ENCODE measurements around the gene PIERCE2. TPM values are rescaled to one million over a fixed set of nuclear protein-coding genes. Genes with fewer than 3 reads are reported as not detected.

PIERCE2 gene
- total and polyA plus RNA-seq, 2 experiments from 2014 or later: 2.6 to 3.8 TPM

DNA sequence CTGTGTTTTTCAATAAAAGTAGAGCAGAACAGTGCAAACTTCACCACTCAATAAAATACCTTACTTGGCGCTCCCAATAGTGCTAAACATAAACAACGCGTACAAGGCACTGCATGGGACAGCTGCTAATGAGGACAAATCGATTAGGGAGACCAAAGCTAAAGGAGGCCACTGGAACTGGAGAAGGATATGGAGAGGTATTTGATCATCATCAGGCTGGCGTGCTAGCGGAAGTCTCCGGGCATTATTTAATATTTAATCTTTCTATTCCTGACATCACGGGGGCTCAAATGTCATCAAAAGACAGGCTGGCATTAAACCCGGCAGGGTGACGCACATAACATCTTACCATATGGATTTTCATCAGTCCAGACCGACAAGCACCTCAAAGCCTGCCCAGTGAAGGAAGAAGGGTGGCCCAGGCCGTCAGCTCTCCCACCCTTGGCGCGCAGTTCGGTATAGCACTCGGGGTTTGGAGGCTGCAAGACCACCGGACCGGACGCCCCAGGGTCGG, 740 bp upstream of the PIERCE2 start:
- H3K36me3 ChIP-seq (ENCODE audit: insufficient read depth): no peaks in the 10 kb centered on the region
- ATAC-seq (peak; percentile 2; the same call in 1 of the 3 replicates), DNase-seq (ENCODE audit: low spot score) (no peak)
- Mint-ChIP-seq H3K27me3 (ENCODE audit: insufficient read depth, low read depth, poor library complexity) (no peaks in the 10 kb centered on the region), H3K36me3 (ENCODE audit: low read depth) (no peaks in the 10 kb centered on the region), H3K4me1 (peaks cover 4% of the 10 kb centered on the region), H3K4me3 (peak overlapping the region; percentile 98), H3K27ac (peak overlapping the region; percentile 66), H3K9me3 (no peaks in the 10 kb centered on the region)
- TF ChIP-seq EZH2phosphoT487 (IDR thresholded peaks at IDR 0.05; ENCODE audit: unreplicated experiment) (no peak), CREB1 (CRISPR knock-in tag; IDR thresholded peaks at IDR 0.05; ENCODE audit: low read depth) (no peak), EZH2 (IDR thresholded peaks at IDR 0.05; ENCODE audit: low read depth, unreplicated experiment) (no peak), JUNB (IDR thresholded peaks at IDR 0.05; ENCODE audit: unreplicated experiment) (no peak), ZNF331 (CRISPR knock-in tag; IDR thresholded peaks at IDR 0.05; ENCODE audit: low read depth) (no peak), STAT1 (IDR thresholded peaks at IDR 0.05; ENCODE audit: unreplicated experiment) (no peak), POLR2AphosphoS5 (IDR thresholded peaks at IDR 0.05; ENCODE audit: low read depth) (no peak), NANOG (IDR thresholded peaks at IDR 0.05; ENCODE audit: borderline replicate concordance) (no peak), CTCF (conservative IDR thresholded peaks at IDR 0.05; ENCODE audit: low read depth in 2 of 2) (no peak), ZNF114 (CRISPR knock-in tag; IDR thresholded peaks at IDR 0.05) (no peak)
- TF ChIP-seq, protein P1, sequence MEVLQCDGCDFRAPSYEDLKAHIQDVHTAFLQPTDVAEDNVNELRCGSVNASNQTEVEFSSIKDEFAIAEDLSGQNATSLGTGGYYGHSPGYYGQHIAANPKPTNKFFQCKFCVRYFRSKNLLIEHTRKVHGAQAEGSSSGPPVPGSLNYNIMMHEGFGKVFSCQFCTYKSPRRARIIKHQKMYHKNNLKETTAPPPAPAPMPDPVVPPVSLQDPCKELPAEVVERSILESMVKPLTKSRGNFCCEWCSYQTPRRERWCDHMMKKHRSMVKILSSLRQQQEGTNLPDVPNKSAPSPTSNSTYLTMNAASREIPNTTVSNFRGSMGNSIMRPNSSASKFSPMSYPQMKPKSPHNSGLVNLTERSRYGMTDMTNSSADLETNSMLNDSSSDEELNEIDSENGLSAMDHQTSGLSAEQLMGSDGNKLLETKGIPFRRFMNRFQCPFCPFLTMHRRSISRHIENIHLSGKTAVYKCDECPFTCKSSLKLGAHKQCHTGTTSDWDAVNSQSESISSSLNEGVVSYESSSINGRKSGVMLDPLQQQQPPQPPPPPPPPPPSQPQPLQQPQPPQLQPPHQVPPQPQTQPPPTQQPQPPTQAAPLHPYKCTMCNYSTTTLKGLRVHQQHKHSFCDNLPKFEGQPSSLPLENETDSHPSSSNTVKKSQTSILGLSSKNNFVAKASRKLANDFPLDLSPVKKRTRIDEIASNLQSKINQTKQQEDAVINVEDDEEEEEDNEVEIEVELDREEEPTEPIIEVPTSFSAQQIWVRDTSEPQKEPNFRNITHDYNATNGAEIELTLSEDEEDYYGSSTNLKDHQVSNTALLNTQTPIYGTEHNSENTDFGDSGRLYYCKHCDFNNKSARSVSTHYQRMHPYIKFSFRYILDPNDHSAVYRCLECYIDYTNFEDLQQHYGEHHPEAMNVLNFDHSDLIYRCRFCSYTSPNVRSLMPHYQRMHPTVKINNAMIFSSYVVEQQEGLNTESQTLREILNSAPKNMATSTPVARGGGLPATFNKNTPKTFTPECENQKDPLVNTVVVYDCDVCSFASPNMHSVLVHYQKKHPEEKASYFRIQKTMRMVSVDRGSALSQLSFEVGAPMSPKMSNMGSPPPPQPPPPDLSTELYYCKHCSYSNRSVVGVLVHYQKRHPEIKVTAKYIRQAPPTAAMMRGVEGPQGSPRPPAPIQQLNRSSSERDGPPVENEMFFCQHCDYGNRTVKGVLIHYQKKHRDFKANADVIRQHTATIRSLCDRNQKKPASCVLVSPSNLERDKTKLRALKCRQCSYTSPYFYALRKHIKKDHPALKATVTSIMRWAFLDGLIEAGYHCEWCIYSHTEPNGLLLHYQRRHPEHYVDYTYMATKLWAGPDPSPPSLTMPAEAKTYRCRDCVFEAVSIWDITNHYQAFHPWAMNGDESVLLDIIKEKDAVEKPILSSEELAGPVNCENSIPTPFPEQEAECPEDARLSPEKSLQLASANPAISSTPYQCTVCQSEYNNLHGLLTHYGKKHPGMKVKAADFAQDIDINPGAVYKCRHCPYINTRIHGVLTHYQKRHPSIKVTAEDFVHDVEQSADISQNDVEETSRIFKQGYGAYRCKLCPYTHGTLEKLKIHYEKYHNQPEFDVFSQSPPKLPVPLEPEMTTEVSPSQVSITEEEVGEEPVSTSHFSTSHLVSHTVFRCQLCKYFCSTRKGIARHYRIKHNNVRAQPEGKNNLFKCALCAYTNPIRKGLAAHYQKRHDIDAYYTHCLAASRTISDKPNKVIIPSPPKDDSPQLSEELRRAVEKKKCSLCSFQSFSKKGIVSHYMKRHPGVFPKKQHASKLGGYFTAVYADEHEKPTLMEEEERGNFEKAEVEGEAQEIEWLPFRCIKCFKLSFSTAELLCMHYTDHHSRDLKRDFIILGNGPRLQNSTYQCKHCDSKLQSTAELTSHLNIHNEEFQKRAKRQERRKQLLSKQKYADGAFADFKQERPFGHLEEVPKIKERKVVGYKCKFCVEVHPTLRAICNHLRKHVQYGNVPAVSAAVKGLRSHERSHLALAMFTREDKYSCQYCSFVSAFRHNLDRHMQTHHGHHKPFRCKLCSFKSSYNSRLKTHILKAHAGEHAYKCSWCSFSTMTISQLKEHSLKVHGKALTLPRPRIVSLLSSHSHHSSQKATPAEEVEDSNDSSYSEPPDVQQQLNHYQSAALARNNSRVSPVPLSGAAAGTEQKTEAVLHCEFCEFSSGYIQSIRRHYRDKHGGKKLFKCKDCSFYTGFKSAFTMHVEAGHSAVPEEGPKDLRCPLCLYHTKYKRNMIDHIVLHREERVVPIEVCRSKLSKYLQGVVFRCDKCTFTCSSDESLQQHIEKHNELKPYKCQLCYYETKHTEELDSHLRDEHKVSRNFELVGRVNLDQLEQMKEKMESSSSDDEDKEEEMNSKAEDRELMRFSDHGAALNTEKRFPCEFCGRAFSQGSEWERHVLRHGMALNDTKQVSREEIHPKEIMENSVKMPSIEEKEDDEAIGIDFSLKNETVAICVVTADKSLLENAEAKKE (CRISPR knock-in tag; IDR thresholded peaks at IDR 0.05): no peak
- TF ChIP-seq, protein P2, sequence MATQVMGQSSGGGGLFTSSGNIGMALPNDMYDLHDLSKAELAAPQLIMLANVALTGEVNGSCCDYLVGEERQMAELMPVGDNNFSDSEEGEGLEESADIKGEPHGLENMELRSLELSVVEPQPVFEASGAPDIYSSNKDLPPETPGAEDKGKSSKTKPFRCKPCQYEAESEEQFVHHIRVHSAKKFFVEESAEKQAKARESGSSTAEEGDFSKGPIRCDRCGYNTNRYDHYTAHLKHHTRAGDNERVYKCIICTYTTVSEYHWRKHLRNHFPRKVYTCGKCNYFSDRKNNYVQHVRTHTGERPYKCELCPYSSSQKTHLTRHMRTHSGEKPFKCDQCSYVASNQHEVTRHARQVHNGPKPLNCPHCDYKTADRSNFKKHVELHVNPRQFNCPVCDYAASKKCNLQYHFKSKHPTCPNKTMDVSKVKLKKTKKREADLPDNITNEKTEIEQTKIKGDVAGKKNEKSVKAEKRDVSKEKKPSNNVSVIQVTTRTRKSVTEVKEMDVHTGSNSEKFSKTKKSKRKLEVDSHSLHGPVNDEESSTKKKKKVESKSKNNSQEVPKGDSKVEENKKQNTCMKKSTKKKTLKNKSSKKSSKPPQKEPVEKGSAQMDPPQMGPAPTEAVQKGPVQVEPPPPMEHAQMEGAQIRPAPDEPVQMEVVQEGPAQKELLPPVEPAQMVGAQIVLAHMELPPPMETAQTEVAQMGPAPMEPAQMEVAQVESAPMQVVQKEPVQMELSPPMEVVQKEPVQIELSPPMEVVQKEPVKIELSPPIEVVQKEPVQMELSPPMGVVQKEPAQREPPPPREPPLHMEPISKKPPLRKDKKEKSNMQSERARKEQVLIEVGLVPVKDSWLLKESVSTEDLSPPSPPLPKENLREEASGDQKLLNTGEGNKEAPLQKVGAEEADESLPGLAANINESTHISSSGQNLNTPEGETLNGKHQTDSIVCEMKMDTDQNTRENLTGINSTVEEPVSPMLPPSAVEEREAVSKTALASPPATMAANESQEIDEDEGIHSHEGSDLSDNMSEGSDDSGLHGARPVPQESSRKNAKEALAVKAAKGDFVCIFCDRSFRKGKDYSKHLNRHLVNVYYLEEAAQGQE (IDR thresholded peaks at IDR 0.05; ENCODE audit: unreplicated experiment): no peak
- TF ChIP-seq, protein P3, sequence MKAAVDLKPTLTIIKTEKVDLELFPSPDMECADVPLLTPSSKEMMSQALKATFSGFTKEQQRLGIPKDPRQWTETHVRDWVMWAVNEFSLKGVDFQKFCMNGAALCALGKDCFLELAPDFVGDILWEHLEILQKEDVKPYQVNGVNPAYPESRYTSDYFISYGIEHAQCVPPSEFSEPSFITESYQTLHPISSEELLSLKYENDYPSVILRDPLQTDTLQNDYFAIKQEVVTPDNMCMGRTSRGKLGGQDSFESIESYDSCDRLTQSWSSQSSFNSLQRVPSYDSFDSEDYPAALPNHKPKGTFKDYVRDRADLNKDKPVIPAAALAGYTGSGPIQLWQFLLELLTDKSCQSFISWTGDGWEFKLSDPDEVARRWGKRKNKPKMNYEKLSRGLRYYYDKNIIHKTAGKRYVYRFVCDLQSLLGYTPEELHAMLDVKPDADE (IDR thresholded peaks at IDR 0.05): no peak
- H3K4me1 ChIP-seq (ENCODE audit: insufficient read depth): 0 out of 2 replicates have a peak, but pooled peaks cover 4% of the 10 kb centered on the region
- H3K9me2 ChIP-seq (ENCODE audit: insufficient read depth): no peaks in the 10 kb centered on the region
- H3K4me3 ChIP-seq: peak overlapping the region; percentile 73
- H3K27ac ChIP-seq (ENCODE audit: low read depth): peak overlapping the region; percentile 16; the same call in 1 of the 2 replicates
- no peaks in the 10 kb centered on the region; the same call in 1 of the 2 replicates for H3F3A ChIP-seq (replicated peaks; ENCODE audit: low read depth)
- H2AFZ ChIP-seq: peak overlapping the region; percentile 98
- H4K20me1 ChIP-seq (replicated peaks; ENCODE audit: insufficient read depth): no peaks in the 10 kb centered on the region
- peak overlapping the region; percentile 82 for H3K4me2 ChIP-seq
- no peaks in the 10 kb centered on the region for H3K27me3 ChIP-seq (ENCODE audit: insufficient read depth)
- H3K79me2 ChIP-seq (replicated peaks; ENCODE audit: insufficient read depth): no peaks in the 10 kb centered on the region
